Vagina (tissue), 2 donors: ENCODE results near the gene CPSF4L. TPM values are rescaled to one million over a fixed set of nuclear protein-coding genes. Genes with fewer than 3 reads are reported as not detected.
"Not testable (repeated sequence)": the region's sequence is repeated elsewhere in the genome, so short reads cannot be mapped to it uniquely, and the experiment has no call there.

Experiments
- DNase-seq, 2 donors: peaks; one replicate each; pipeline ENCODE4 v3.0.0-alpha.2; 2017; ENCODE audit errors: extremely low spot score in 2 of 2
- H3K27ac ChIP-seq: fragments of 200-600 bp; sonication (generic); one replicate; pipeline ENCODE4 v1.5.1; 2019
- H3K27me3 ChIP-seq: fragments of 200-600 bp; sonication (generic); one replicate; pipeline ENCODE4 v1.5.1; 2019
- H3K36me3 ChIP-seq, 2 donors: fragments of 200-600 bp; sonication (generic); one replicate each; pipeline ENCODE4 v1.5.1; 2017 to 2019
- H3K4me1 ChIP-seq: fragments of 200-600 bp; sonication (generic); one replicate; pipeline ENCODE4 v1.5.1; 2019
- H3K4me3 ChIP-seq, 2 donors: fragments of 200-600 bp; sonication (generic); 1 replicate in 1 of 2; 2 replicates in 1 of 2; pipeline ENCODE4 v1.5.1; 2016 to 2019
- H3K9me3 ChIP-seq: fragments of 200-600 bp; sonication (generic); one replicate; pipeline ENCODE4 v1.5.1; 2019
- CTCF ChIP-seq, 3 experiments: fragments of 450-650 bp in 2 of 3; fragments of 200-600 bp in 1 of 3; sonication (generic) in 1 of 3; IDR thresholded peaks; one replicate each; pipeline ENCODE4 v1.5.1; 2017 to 2019; ENCODE audit warnings: antibody characterized with exemption in 3 of 3, mild to moderate bottlenecking in 2 of 3, moderate library complexity in 2 of 3
- POLR2A ChIP-seq, 2 donors: fragments of 450-650 bp; IDR thresholded peaks; one replicate each; pipeline ENCODE4 v1.6.1; 2017; ENCODE audit warnings: antibody characterized with exemption in 2 of 2, mild to moderate bottlenecking in 2 of 2, moderate library complexity in 2 of 2
- POLR2AphosphoS5 ChIP-seq, 2 donors: sonication (generic); formaldehyde crosslinking; IDR thresholded peaks; one replicate each; pipeline ENCODE4 v1.9.0; 2017; ENCODE audit warnings: antibody characterized with exemption in 2 of 2, mild to moderate bottlenecking in 2 of 2, low read depth in 1 of 2; ENCODE audit not compliant: insufficient read depth in 1 of 2
- intact Hi-C: fragments of 100-400 bp; cut with DNase I; formaldehyde crosslinking; loops from one replicate; pipeline ENCODE4 v1.15.1; 2023
- total RNA-seq: library from RNA; depleted of rRNA; stranded (reverse); fragments of >200 nt; gene quantifications from one replicate; pipeline ENCODE4 v1.2.3, GENCODE V29; 2016

The CPSF4L gene
- total RNA-seq, 1 donor from 2014 or later: not detected

GRCh38 chr17:73268582-73269328 lies 7.1 kb upstream of the CPSF4L start:
- intact Hi-C loops: no loop called here

GRCh38 chr17:73267648-73268537 lies 6.2 kb upstream of the CPSF4L start:
- intact Hi-C loops: no loop called here
- TF ChIP-seq POLR2AphosphoS5 (IDR thresholded peaks at IDR 0.05; ENCODE audit: insufficient read depth in 1 of 2, low read depth in 1 of 2): no peak
- no peak for TF ChIP-seq CTCF (IDR thresholded peaks at IDR 0.05)
- TF ChIP-seq POLR2A (IDR thresholded peaks at IDR 0.05): no peak
- no peak for DNase-seq
- Histone ChIP-seq H3K9me3 (no peaks in the 10 kb centered on the region), H3K4me1 (peaks cover 7% of the 10 kb centered on the region), H3K4me3 (no peak overlapping the region), H3K27ac (no peak overlapping the region), H3K27me3 (no peaks in the 10 kb centered on the region), H3K36me3 (no peaks in the 10 kb centered on the region)

More at GRCh38 chr17:73268582-73269328, 7.1 kb upstream of the CPSF4L start:
- Histone ChIP-seq H3K27ac (no peak overlapping the region), H3K36me3 (no peaks in the 10 kb centered on the region), H3K9me3 (no peaks in the 10 kb centered on the region), H3K4me3 (no peak overlapping the region), H3K27me3 (no peaks in the 10 kb centered on the region), H3K4me1 (no peaks in the 10 kb centered on the region)
- DNase-seq: no peak
- TF ChIP-seq POLR2A (IDR thresholded peaks at IDR 0.05): no peak
- TF ChIP-seq POLR2AphosphoS5 (IDR thresholded peaks at IDR 0.05; ENCODE audit: insufficient read depth in 1 of 2, low read depth in 1 of 2): no peak
- no peak for TF ChIP-seq CTCF (IDR thresholded peaks at IDR 0.05)

GRCh38 chr17:73266796-73267195 lies 5.1 kb upstream of the CPSF4L start:
- intact Hi-C loops: no loop called here
- H3K27ac ChIP-seq: no peak overlapping the region
- peaks cover 12% of the 10 kb centered on the region for H3K4me1 ChIP-seq
- DNase-seq: no peak
- no peak for TF ChIP-seq POLR2AphosphoS5 (IDR thresholded peaks at IDR 0.05; ENCODE audit: insufficient read depth in 1 of 2, low read depth in 1 of 2)
- no peak for TF ChIP-seq CTCF (IDR thresholded peaks at IDR 0.05)
- TF ChIP-seq POLR2A (IDR thresholded peaks at IDR 0.05): no peak
- H3K9me3 ChIP-seq: no peaks in the 10 kb centered on the region
- no peaks in the 10 kb centered on the region for H3K27me3 ChIP-seq
- H3K4me3 ChIP-seq: no peak overlapping the region
- H3K36me3 ChIP-seq: no peaks in the 10 kb centered on the region

- intact Hi-C loops: no loop called here
- Histone ChIP-seq H3K4me3 (no peak overlapping the region), H3K27ac (no peak overlapping the region), H3K36me3 (no peaks in the 10 kb centered on the region), H3K9me3 (no peaks in the 10 kb centered on the region), H3K4me1 (peaks cover 12% of the 10 kb centered on the region), H3K27me3 (no peaks in the 10 kb centered on the region)
- TF ChIP-seq CTCF (IDR thresholded peaks at IDR 0.05) (no peak), POLR2A (IDR thresholded peaks at IDR 0.05) (no peak), POLR2AphosphoS5 (IDR thresholded peaks at IDR 0.05; ENCODE audit: insufficient read depth in 1 of 2, low read depth in 1 of 2) (no peak)
- no peak for DNase-seq
Measured at GRCh38 chr17:73265646-73266640, 4.3 kb upstream of the CPSF4L start.

GRCh38 chr17:73264448-73264847 lies 2.8 kb upstream of the CPSF4L start:
- H3K9me3 ChIP-seq, DNase-seq, intact Hi-C loops, H3K27me3 ChIP-seq, H3K36me3 ChIP-seq, H3K27ac ChIP-seq, H3K4me3 ChIP-seq: not testable (repeated sequence)
- H3K4me1 ChIP-seq: peaks cover 12% of the 10 kb centered on the region
